OCI-LY3 (cell line): Measurements from ENCODE around the gene NOP16.

Source experiments
- H2AFZ ChIP-seq: fragments of 200-600, 300-600 bp; shearing (Covaris generic); 2 replicates; pipeline ENCODE4 v1.6.0; 2014; ENCODE audit warnings: antibody characterized with exemption, low read depth, low read length
- H3K27ac ChIP-seq: fragments of 200-600, 300-600 bp; sonication (generic); 2 replicates; pipeline ENCODE4 v1.5.1; 2014; ENCODE audit warnings: mild to moderate bottlenecking, low read length, moderate library complexity, mixed read lengths
- H3K27me3 ChIP-seq: fragments of 200-600, 300-600 bp; sonication (generic); 2 replicates; pipeline ENCODE4 v1.6.1; 2014; ENCODE audit warnings: low read depth, low read length, mixed read lengths
- H3K36me3 ChIP-seq: fragments of 200-600, 300-600 bp; sonication (generic); replicated peaks from 2 replicates; pipeline ENCODE3; 2014; ENCODE audit warnings: low read depth, low read length, mixed read lengths
- H3K4me1 ChIP-seq: fragments of 300-600, 200-600 bp; sonication (generic); 2 replicates; pipeline ENCODE4 v1.6.1; 2014; ENCODE audit warnings: low read length, mixed read lengths
- H3K4me2 ChIP-seq: fragments of 200-600, 300-600 bp; sonication (generic); 2 replicates; pipeline ENCODE4 v1.6.1; 2014; ENCODE audit warnings: low read length, mixed read lengths
- H3K4me3 ChIP-seq: fragments of 300-600, 200-600 bp; sonication (generic); 2 replicates; pipeline ENCODE4 v1.5.1; 2014; ENCODE audit warnings: antibody characterized with exemption, mild to moderate bottlenecking, low read length, moderate library complexity
- H3K79me2 ChIP-seq: fragments of 300-600, 200-600 bp; shearing (Covaris generic); 2 replicates; pipeline ENCODE4 v1.6.1; 2014; ENCODE audit warnings: mild to moderate bottlenecking, low read length, mixed read lengths
- H3K9ac ChIP-seq: fragments of 300-600, 200-600 bp; shearing (Covaris generic); 2 replicates; pipeline ENCODE4 v1.6.0; 2014; ENCODE audit warnings: mild to moderate bottlenecking, low read length, moderate library complexity
- H3K9me3 ChIP-seq: fragments of 200-600, 300-600 bp; shearing (Covaris generic); 2 replicates; pipeline ENCODE4 v1.6.1; 2014; ENCODE audit warnings: low read length, mixed read lengths; ENCODE audit not compliant: insufficient read depth
- H4K20me1 ChIP-seq: fragments of 200-600, 300-600 bp; sonication (generic); 2 replicates; pipeline ENCODE4 v1.6.1; 2016; ENCODE audit warnings: low read length, mixed read lengths; ENCODE audit not compliant: insufficient read depth
- CTCF ChIP-seq: fragments of 200-600, 300-600 bp; sonication (generic); IDR thresholded peaks from 2 replicates; pipeline ENCODE4 v1.5.1; 2014; ENCODE audit warnings: antibody characterized with exemption, low read length, low read depth
- EZH2phosphoT487 ChIP-seq: fragments of 200-600 bp; shearing (Covaris generic); IDR thresholded peaks from 2 replicates; pipeline ENCODE4 v1.6.1; 2018; ENCODE audit warnings: antibody characterized with exemption, mixed run types, low read depth

NOP16 gene

GRCh38 chr5:176427971-176428370 is 39.6 kb upstream of the NOP16 start:
- Histone ChIP-seq H2AFZ (no peak overlapping the region), H3K9me3 (0 out of 2 replicates have a peak, but pooled peaks cover 3% of the 10 kb centered on the region), H4K20me1 (no peaks in the 10 kb centered on the region), H3K9ac (no peak overlapping the region), H3K4me2 (no peak overlapping the region), H3K36me3 (no peaks in the 10 kb centered on the region), H3K4me1 (no peaks in the 10 kb centered on the region), H3K4me3 (no peak overlapping the region), H3K27me3 (no peaks in the 10 kb centered on the region), H3K79me2 (no peaks in the 10 kb centered on the region), H3K27ac (no peak overlapping the region)
- TF ChIP-seq EZH2phosphoT487 (no peak), CTCF (no peak)

- Histone ChIP-seq H3K4me3 (no peak overlapping the region), H3K79me2 (no peaks in the 10 kb centered on the region), H2AFZ (no peak overlapping the region), H3K27ac (no peak overlapping the region), H3K36me3 (no peaks in the 10 kb centered on the region), H4K20me1 (no peaks in the 10 kb centered on the region), H3K9ac (no peak overlapping the region), H3K9me3 (0 out of 2 replicates have a peak, but pooled peaks cover 3% of the 10 kb centered on the region), H3K4me2 (no peak overlapping the region), H3K4me1 (no peaks in the 10 kb centered on the region), H3K27me3 (no peaks in the 10 kb centered on the region)
- no peak for TF ChIP-seq EZH2phosphoT487
- no peak for TF ChIP-seq CTCF
Measured at GRCh38 chr5:176426876-176427275, 38.5 kb upstream of the NOP16 start.

- no peak for TF ChIP-seq EZH2phosphoT487
- TF ChIP-seq CTCF = no peak
- Histone ChIP-seq H3K27ac (no peak overlapping the region), H3K36me3 (no peaks in the 10 kb centered on the region), H3K4me3 (no peak overlapping the region), H3K9me3 (0 out of 2 replicates have a peak, but pooled peaks cover 3% of the 10 kb centered on the region), H3K4me1 (no peaks in the 10 kb centered on the region), H3K9ac (no peak overlapping the region), H3K79me2 (no peaks in the 10 kb centered on the region), H3K4me2 (no peak overlapping the region), H3K27me3 (no peaks in the 10 kb centered on the region; the same call in 1 of the 2 replicates), H2AFZ (no peak overlapping the region), H4K20me1 (no peaks in the 10 kb centered on the region)
Measured at GRCh38 chr5:176425791-176426190, 37.4 kb upstream of the NOP16 start.

- Histone ChIP-seq H3K27me3 (peaks cover 4% of the 10 kb centered on the region; the same call in 1 of the 2 replicates), H3K36me3 (no peaks in the 10 kb centered on the region), H4K20me1 (no peaks in the 10 kb centered on the region), H3K4me1 (no peaks in the 10 kb centered on the region), H3K27ac (no peak overlapping the region), H3K9ac (no peak overlapping the region), H3K9me3 (0 out of 2 replicates have a peak, but pooled peaks cover 7% of the 10 kb centered on the region), H3K4me2 (no peak overlapping the region), H2AFZ (no peak overlapping the region), H3K79me2 (no peaks in the 10 kb centered on the region), H3K4me3 (no peak overlapping the region)
- TF ChIP-seq EZH2phosphoT487 (no peak), CTCF (no peak)
Measured at GRCh38 chr5:176425138-176425537, 36.7 kb upstream of the NOP16 start.
